Neuron (in vitro differentiated cells): ENCODE measurements around the gene PADI3.

ENCODE experiments used
- H2AFZ ChIP-seq: one replicate; pipeline ENCODE4 v1.6.1; 2013; ENCODE audit warnings: low read depth, mild to moderate bottlenecking, inconsistent platforms, low read length, moderate library complexity
- H3K27me3 ChIP-seq: one replicate; pipeline ENCODE4 v1.6.1; 2013; ENCODE audit warnings: low read length; ENCODE audit not compliant: insufficient read depth
- H3K36me3 ChIP-seq: one replicate; pipeline ENCODE4 v1.6.1; 2013; ENCODE audit warnings: low read length; ENCODE audit not compliant: insufficient read depth
- H3K4me1 ChIP-seq: one replicate; pipeline ENCODE4 v1.6.1; 2013; ENCODE audit warnings: low read length; ENCODE audit not compliant: insufficient read depth
- H3K4me3 ChIP-seq: 2 replicates; pipeline ENCODE4 v1.5.1; 2013; ENCODE audit warnings: mild to moderate bottlenecking, low read length, moderate library complexity
- H3K9me3 ChIP-seq: one replicate; pipeline ENCODE4 v1.6.1; 2013; ENCODE audit warnings: low read length

Gene PADI3

DNA sequence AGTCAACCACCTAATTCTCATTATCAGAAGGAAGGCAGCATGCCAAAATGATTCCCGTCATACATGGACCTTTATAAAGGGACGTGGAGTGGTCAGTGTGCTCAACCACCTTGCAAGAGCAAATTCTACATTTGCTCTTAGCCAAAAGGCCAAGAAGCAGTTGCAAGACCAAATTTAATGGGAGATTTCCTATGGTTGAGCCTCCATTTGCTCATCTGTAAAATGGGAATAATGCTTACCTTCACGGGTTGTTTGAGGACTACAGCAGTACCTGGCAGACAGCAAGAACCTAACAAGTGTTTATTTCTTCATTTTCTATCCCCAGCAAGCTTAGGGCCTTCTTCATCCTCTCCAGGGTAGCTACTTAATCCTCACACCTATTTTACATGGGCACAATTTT, 41.7 kb downstream of the PADI3 start:
- no peak overlapping the region for H3K4me3 ChIP-seq

GRCh38 chr1:17292299-17293160, 43.6 kb downstream of the PADI3 start:
- Histone ChIP-seq H3K36me3 (no peaks in the 10 kb centered on the region), H3K4me3 (no peak overlapping the region), H3K27me3 (no peaks in the 10 kb centered on the region), H3K4me1 (no peaks in the 10 kb centered on the region), H3K9me3 (no peaks in the 10 kb centered on the region), H2AFZ (no peak overlapping the region)

More for the DNA sequence above, 41.7 kb downstream of the PADI3 start:
- H2AFZ ChIP-seq: no peak overlapping the region
- H3K36me3 ChIP-seq: no peaks in the 10 kb centered on the region
- no peaks in the 10 kb centered on the region for H3K4me1 ChIP-seq
- no peaks in the 10 kb centered on the region for H3K9me3 ChIP-seq
- H3K27me3 ChIP-seq: no peaks in the 10 kb centered on the region

DNA sequence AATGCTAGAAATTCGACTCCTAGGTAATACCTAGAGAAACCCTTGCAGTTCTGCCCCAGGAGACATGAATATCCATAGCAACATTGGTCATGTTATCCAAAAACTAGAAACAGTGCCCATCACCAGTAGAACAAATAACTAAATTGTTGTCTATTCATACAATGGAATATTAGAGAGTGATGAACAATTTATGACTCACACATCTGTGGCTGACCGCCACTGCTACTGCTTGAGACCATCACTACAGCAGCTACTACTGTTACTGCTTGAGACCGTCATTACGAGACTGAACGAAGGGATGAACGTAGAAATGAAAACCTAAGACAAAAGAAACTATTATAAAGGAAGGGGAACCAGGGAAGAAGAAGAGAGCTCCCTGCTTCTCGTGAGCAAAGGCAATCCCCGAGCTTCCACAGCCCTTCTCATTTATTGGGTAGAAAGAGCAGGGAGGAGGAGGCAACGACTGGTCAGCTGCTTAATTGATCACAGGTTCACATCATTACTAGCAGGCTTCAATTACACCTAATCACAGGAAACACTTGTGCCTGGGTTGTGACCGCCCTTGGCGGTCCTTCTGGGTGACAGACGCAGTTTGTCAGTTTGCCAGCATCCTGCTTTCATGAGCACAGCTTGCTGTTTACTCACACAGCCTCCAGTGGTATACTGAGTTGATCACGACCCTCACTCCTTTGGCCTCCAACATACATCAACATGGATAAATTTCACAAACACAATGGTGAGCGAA, 45.0 kb downstream of the PADI3 start:
- no peak overlapping the region for H3K4me3 ChIP-seq
- no peaks in the 10 kb centered on the region for H3K27me3 ChIP-seq
- no peaks in the 10 kb centered on the region for H3K4me1 ChIP-seq
- H3K36me3 ChIP-seq: no peaks in the 10 kb centered on the region
- no peaks in the 10 kb centered on the region for H3K9me3 ChIP-seq
- no peak overlapping the region for H2AFZ ChIP-seq

DNA sequence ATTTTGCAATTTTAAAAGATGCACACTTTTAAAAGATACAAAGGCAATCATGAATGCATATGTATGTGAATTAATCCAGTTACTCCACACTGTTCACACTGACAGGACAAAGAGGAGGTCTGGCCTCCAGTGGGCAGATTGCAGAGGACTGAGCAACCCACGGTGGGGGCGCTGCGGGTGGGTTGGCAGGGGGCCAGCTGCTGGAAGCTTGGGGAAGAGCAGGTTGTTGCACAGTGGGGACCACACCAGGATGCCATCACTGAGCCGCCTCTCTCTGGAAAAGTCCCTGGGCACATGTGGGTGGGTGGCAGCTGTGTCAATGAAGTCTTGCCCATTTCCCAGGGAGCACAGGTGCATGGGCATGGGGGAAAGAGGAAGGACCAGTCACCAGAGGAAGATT, 46.4 kb downstream of the PADI3 start:
- no peaks in the 10 kb centered on the region for H3K36me3 ChIP-seq
- H3K9me3 ChIP-seq: no peaks in the 10 kb centered on the region
- H3K4me3 ChIP-seq: no peak overlapping the region
- H3K4me1 ChIP-seq: no peaks in the 10 kb centered on the region
- no peak overlapping the region for H2AFZ ChIP-seq
- H3K27me3 ChIP-seq: no peaks in the 10 kb centered on the region

- Histone ChIP-seq H3K27me3 (no peaks in the 10 kb centered on the region), H3K36me3 (no peaks in the 10 kb centered on the region), H3K4me1 (no peaks in the 10 kb centered on the region), H3K9me3 (no peaks in the 10 kb centered on the region), H2AFZ (no peak overlapping the region), H3K4me3 (no peak overlapping the region)
Measured at GRCh38 chr1:17296086-17296485, 47.2 kb downstream of the PADI3 start.

DNA sequence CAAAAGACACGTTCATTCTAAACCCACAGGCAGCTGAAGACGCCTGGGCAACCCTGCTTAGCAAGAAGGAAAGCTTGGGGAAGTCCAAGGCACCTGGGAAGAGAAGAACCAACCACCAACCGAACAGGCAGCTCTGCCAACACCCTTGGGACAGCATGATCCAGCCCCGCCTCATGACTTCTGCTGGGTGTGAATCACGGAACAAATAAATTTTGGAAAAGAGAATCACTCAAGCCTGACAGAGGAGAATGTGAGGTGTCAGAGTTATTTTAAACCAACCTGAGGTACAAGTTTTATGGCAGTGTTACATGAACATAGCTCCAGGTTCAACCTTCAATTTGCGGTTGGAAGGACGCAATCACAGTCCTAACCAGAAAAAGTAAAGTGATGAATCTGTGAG, 49.1 kb downstream of the PADI3 start:
- Histone ChIP-seq H3K27me3 (no peaks in the 10 kb centered on the region), H2AFZ (no peak overlapping the region), H3K36me3 (no peaks in the 10 kb centered on the region), H3K9me3 (peaks cover 2% of the 10 kb centered on the region), H3K4me3 (no peak overlapping the region), H3K4me1 (no peaks in the 10 kb centered on the region)

DNA sequence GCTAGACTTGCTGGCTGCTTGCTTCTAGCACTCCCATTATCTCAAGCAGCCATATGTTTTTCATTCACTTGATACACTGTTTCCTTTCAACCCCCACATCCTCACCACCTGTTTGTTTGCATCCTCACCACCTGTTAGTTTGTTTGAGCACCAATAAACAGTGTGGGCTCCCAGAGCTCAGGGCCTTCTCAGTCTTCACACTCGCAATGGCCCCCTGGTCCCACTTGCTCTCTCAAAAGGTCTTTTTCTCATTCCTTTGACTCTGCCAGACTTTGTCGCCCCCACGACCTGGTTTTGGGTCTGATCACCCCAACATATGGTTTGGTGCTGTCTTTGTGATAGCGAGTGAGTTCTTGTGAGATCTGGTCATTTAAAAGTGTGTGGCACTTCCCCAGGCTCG, 52.9 kb downstream of the PADI3 start:
- no peaks in the 10 kb centered on the region for H3K4me1 ChIP-seq
- no peaks in the 10 kb centered on the region for H3K27me3 ChIP-seq
- no peak overlapping the region for H2AFZ ChIP-seq
- peaks cover 2% of the 10 kb centered on the region for H3K9me3 ChIP-seq
- no peaks in the 10 kb centered on the region for H3K36me3 ChIP-seq
- H3K4me3 ChIP-seq: no peak overlapping the region

- peaks cover 2% of the 10 kb centered on the region for H3K9me3 ChIP-seq
- no peaks in the 10 kb centered on the region for H3K36me3 ChIP-seq
- no peaks in the 10 kb centered on the region for H3K27me3 ChIP-seq
- H2AFZ ChIP-seq: no peak overlapping the region
- no peaks in the 10 kb centered on the region for H3K4me1 ChIP-seq
- H3K4me3 ChIP-seq: no peak overlapping the region
Measured at GRCh38 chr1:17304151-17304825, 55.4 kb downstream of the PADI3 start.

- Histone ChIP-seq H3K4me3 (no peak overlapping the region), H3K36me3 (no peaks in the 10 kb centered on the region), H3K4me1 (no peaks in the 10 kb centered on the region), H3K9me3 (peaks cover 2% of the 10 kb centered on the region), H3K27me3 (no peaks in the 10 kb centered on the region), H2AFZ (no peak overlapping the region)
Measured at GRCh38 chr1:17304826-17305175, 55.9 kb downstream of the PADI3 start.

GRCh38 chr1:17305576-17306095, 56.7 kb downstream of the PADI3 start:
- Histone ChIP-seq H3K36me3 (no peaks in the 10 kb centered on the region), H3K4me1 (no peaks in the 10 kb centered on the region), H3K4me3 (no peak overlapping the region), H3K27me3 (no peaks in the 10 kb centered on the region), H2AFZ (no peak overlapping the region), H3K9me3 (peaks cover 2% of the 10 kb centered on the region)

DNA sequence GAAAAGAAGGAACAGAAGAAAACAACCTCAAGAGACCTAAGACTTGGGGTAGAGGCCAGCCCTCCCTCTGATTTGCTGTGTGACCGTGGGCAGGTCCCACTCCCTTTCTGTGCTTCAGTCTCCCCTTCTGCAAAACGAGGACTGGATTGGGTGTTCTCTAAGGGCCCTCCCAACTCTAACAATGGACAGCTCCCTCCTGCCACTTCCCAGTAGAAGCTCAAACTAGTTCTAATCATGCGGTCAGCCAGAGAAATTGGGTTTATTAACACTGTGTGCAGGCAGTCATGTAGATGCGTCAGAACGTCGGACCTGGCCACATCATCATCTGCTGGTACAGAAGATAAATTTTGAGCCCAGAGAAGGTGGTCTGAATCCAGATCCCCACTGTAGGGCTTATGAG, 57.5 kb downstream of the PADI3 start:
- no peaks in the 10 kb centered on the region for H3K36me3 ChIP-seq
- H3K9me3 ChIP-seq: peaks cover 2% of the 10 kb centered on the region
- H3K4me3 ChIP-seq: no peak overlapping the region
- no peaks in the 10 kb centered on the region for H3K4me1 ChIP-seq
- H2AFZ ChIP-seq: no peak overlapping the region
- H3K27me3 ChIP-seq: no peaks in the 10 kb centered on the region

- H3K36me3 ChIP-seq: no peaks in the 10 kb centered on the region
- no peak overlapping the region for H3K4me3 ChIP-seq
- H3K9me3 ChIP-seq: peaks cover 2% of the 10 kb centered on the region
- H3K27me3 ChIP-seq: no peaks in the 10 kb centered on the region
- H2AFZ ChIP-seq: no peak overlapping the region
- no peaks in the 10 kb centered on the region for H3K4me1 ChIP-seq
Measured at GRCh38 chr1:17306921-17307320, 58.0 kb downstream of the PADI3 start.

GRCh38 chr1:17307329-17307728, 58.4 kb downstream of the PADI3 start:
- Histone ChIP-seq H3K9me3 (peaks cover 2% of the 10 kb centered on the region), H3K4me3 (no peak overlapping the region), H3K36me3 (no peaks in the 10 kb centered on the region), H3K27me3 (no peaks in the 10 kb centered on the region), H2AFZ (no peak overlapping the region), H3K4me1 (no peaks in the 10 kb centered on the region)
